Natural killer cell (primary cell): Measurements from ENCODE around the gene MMP2. TPM values are rescaled to one million over a fixed set of nuclear protein-coding genes. Genes with fewer than 3 reads are reported as not detected.

Experiments used
- ATAC-seq, 3 donors: fragments of 150-1000 bp in 2 of 3; fragments of 200-7000 bp in 1 of 3; cut with Tn5 transposase; 1 replicate in 1 of 3; 2 replicates in 2 of 3; pipeline ENCODE4 v1.10.0; 2021; ENCODE audit warnings: mild to moderate bottlenecking in 2 of 3, moderate library complexity in 2 of 3
- DNase-seq, 2 donors: peaks; one replicate each; pipeline versions ENCODE4 v3.0.0 to v3.0.0-alpha.2; 2013 to 2021; ENCODE audit warnings: mixed read lengths in 1 of 2
- H3K27ac ChIP-seq: one replicate; pipeline ENCODE4 v1.5.1; 2013; ENCODE audit warnings: mild to moderate bottlenecking, low read length
- H3K27me3 ChIP-seq: one replicate; pipeline ENCODE4 v1.6.1; 2013; ENCODE audit warnings: low read length; ENCODE audit not compliant: control insufficient read depth, insufficient read depth
- H3K36me3 ChIP-seq: one replicate; pipeline ENCODE4 v1.6.1; 2013; ENCODE audit warnings: low read length; ENCODE audit not compliant: control insufficient read depth, insufficient read depth
- H3K4me1 ChIP-seq: one replicate; pipeline ENCODE4 v1.6.1; 2013; ENCODE audit warnings: low read length; ENCODE audit not compliant: control insufficient read depth, insufficient read depth
- H3K4me3 ChIP-seq: one replicate; pipeline ENCODE4 v1.5.1; 2013; ENCODE audit warnings: low read length
- H3K9me3 ChIP-seq: one replicate; pipeline ENCODE4 v1.6.1; 2013; ENCODE audit warnings: low read length; ENCODE audit not compliant: control insufficient read depth, insufficient read depth
- H3K27ac Mint-ChIP-seq, 2 donors: one replicate each; pipeline ENCODE4 v1.8.0; 2022; ENCODE audit warnings: mild to moderate bottlenecking in 2 of 2, mixed read lengths in 2 of 2, moderate library complexity in 1 of 2
- H3K27me3 Mint-ChIP-seq, 2 donors: one replicate each; pipeline ENCODE4 v1.8.0; 2022; ENCODE audit warnings: low read depth in 2 of 2, mixed read lengths in 2 of 2
- H3K36me3 Mint-ChIP-seq: one replicate; pipeline ENCODE4 v1.8.0; 2022; ENCODE audit warnings: mixed read lengths
- H3K4me1 Mint-ChIP-seq, 2 donors: one replicate each; pipeline ENCODE4 v1.8.0; 2022; ENCODE audit warnings: mixed read lengths in 2 of 2
- H3K4me3 Mint-ChIP-seq: one replicate; pipeline ENCODE4 v1.8.0; 2022; ENCODE audit warnings: mild to moderate bottlenecking, moderate library complexity, mixed read lengths
- H3K9me3 Mint-ChIP-seq, 2 donors: one replicate each; pipeline ENCODE4 v1.8.0; 2022; ENCODE audit warnings: mixed read lengths in 2 of 2
- WGBS: methylation state at CpG from one replicate; pipeline ENCODE4 v1.1.7; 2013; ENCODE audit warnings: missing lambda C conversion rate; ENCODE audit not compliant: insufficient coverage; 5-methylcytosine and 5-hydroxymethylcytosine counted together
- intact Hi-C: fragments of 100-400 bp; cut with micrococcal nuclease; formaldehyde crosslinking; loops from one replicate; pipeline ENCODE4 v1.14.2; 2022
- total RNA-seq, 4 donors: library from RNA; stranded (reverse); fragments of 120-200 nt in 1 of 4; gene quantifications; one replicate each; pipeline versions ENCODE4 v1.2.3 to v1.2.4, GENCODE V29; 2013 to 2022
- TF ChIP-seq, protein P1 (sequence below): fragments of 200-600 bp; IDR thresholded peaks from one replicate; pipeline ENCODE4 v1.8.0; 2022; ENCODE audit warnings: antibody characterized with exemption

The MMP2 gene
- total RNA-seq, 3 donors from 2014 or later (not counting 1 experiment from before 2014, with no cell fraction given): not detected

DNA sequence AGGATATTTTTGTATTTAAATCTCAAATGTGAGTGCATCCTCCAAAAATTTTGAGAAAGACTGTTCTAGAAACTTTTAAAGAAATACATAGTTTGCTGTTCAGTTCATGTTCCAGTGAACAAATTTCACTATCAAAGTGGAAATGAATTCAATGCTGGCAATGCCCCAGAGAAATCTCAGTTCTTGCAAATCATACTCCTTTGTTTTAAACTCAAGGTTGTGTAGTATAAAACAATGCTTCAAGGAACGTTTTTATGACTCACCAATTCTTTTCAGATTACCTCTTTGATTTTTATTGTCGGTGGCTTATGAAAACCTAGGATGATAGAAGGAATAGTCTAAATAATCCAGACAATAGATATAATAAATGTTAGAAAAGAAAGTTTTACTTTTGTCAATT, 47.4 kb downstream of the MMP2 start:
- Mint-ChIP-seq H3K9me3 (peaks cover 0 to 2% of the 10 kb centered on the region in 2 donors), H3K4me3 (no peak overlapping the region), H3K27ac (no peak overlapping the region), H3K4me1 (no peaks in the 10 kb centered on the region), H3K36me3 (peaks cover 7% of the 10 kb centered on the region), H3K27me3 (peaks cover 0 to 2% of the 10 kb centered on the region in 2 donors)
- Histone ChIP-seq H3K4me1 (no peaks in the 10 kb centered on the region), H3K27ac (no peak overlapping the region), H3K36me3 (no peaks in the 10 kb centered on the region), H3K27me3 (no peaks in the 10 kb centered on the region), H3K9me3 (no peaks in the 10 kb centered on the region), H3K4me3 (no peak overlapping the region)
- intact Hi-C loops: no loop called here
- DNase-seq: no peak
- TF ChIP-seq, protein P1, sequence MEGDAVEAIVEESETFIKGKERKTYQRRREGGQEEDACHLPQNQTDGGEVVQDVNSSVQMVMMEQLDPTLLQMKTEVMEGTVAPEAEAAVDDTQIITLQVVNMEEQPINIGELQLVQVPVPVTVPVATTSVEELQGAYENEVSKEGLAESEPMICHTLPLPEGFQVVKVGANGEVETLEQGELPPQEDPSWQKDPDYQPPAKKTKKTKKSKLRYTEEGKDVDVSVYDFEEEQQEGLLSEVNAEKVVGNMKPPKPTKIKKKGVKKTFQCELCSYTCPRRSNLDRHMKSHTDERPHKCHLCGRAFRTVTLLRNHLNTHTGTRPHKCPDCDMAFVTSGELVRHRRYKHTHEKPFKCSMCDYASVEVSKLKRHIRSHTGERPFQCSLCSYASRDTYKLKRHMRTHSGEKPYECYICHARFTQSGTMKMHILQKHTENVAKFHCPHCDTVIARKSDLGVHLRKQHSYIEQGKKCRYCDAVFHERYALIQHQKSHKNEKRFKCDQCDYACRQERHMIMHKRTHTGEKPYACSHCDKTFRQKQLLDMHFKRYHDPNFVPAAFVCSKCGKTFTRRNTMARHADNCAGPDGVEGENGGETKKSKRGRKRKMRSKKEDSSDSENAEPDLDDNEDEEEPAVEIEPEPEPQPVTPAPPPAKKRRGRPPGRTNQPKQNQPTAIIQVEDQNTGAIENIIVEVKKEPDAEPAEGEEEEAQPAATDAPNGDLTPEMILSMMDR: no peak
- ATAC-seq: no peak
- no CpG with 5 or more reads among the region's 2 CpGs for WGBS

DNA sequence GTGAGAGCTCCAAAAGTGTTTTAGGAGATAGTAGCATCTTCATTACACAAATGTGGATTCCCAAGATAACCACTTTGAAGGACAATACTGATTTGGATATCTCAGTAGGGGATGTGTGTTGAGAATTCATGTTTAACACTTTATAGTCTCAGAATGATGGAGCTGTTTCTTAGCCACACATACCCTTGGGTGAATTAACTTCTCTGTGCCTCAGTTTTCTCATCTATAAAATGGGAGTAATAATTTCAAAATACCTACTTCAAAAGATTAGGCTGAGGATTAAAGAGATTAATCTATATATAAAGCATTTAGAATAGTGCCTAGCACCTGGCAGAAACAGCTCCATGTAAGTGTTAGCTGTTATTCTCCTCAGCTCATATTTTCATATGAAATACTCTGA, 48.9 kb downstream of the MMP2 start:
- Histone ChIP-seq H3K27ac (no peak overlapping the region), H3K36me3 (no peaks in the 10 kb centered on the region), H3K4me3 (no peak overlapping the region), H3K9me3 (no peaks in the 10 kb centered on the region), H3K4me1 (no peaks in the 10 kb centered on the region), H3K27me3 (no peaks in the 10 kb centered on the region)
- peaks cover 0 to 2% of the 10 kb centered on the region in 2 donors for H3K27me3 Mint-ChIP-seq
- H3K4me1 Mint-ChIP-seq: no peaks in the 10 kb centered on the region
- H3K36me3 Mint-ChIP-seq: no peaks in the 10 kb centered on the region
- DNase-seq (no peak), ATAC-seq (no peak)
- no peak overlapping the region for H3K27ac Mint-ChIP-seq
- TF ChIP-seq, protein P1: no peak
- no peak overlapping the region for H3K4me3 Mint-ChIP-seq
- intact Hi-C loops: no loop called here
- no peaks in the 10 kb centered on the region for H3K9me3 Mint-ChIP-seq

DNA sequence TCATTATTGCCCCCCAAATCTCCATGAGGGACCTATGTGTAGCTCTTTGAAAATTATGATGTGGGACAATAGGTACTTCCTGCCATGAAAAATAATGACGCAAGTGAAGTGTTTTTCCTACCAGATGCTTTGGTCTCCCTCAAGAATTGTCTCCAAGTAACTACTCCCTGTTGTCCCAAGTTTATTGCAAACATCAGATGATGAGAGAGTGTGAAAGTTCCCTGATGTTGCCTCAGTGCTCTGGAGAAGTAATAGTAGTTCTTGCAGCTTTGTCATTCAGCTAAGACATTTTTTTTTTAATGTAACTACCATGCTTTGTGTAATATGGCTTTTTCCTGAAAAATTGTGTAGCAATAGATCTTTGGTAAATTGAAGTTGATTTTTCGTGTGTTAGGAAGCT, 50.0 kb downstream of the MMP2 start:
- Mint-ChIP-seq H3K27me3 (peaks cover 0 to 2% of the 10 kb centered on the region in 2 donors), H3K4me1 (no peaks in the 10 kb centered on the region), H3K9me3 (no peaks in the 10 kb centered on the region), H3K4me3 (no peak overlapping the region), H3K36me3 (no peaks in the 10 kb centered on the region), H3K27ac (no peak overlapping the region)
- Histone ChIP-seq H3K27me3 (no peaks in the 10 kb centered on the region), H3K4me3 (no peak overlapping the region), H3K9me3 (no peaks in the 10 kb centered on the region), H3K27ac (no peak overlapping the region), H3K4me1 (no peaks in the 10 kb centered on the region), H3K36me3 (no peaks in the 10 kb centered on the region)
- TF ChIP-seq, protein P1: no peak
- no peak for ATAC-seq
- intact Hi-C loops: no loop called here
- WGBS: 89% methylated on average over 1 of the region's 2 CpGs
- no peak for DNase-seq

DNA sequence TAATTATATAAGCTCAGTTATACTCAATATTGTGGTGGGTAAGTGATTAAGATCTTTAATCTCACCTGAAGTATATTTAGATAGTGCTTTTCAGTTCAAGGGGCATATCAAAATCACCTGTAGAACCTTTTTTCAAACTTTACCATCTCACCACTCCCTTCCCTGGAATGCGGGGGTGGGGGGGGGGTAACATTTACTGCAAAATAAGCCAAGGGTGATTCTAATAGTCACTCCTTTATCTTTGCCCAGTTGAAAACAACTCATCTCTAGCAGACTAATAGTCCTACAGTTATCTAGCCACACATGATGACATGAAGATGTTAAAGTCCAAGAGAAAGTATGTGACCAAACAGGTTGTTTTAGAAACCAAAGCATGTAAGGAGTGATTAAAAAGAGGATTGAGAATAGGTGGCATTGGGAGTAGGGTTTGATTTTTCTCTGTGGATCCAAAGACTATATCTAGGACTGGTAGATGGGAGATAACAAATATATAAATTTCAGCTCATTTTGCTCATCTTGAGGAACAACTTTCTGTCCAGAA, 51.4 kb downstream of the MMP2 start:
- Histone ChIP-seq H3K27ac (no peak overlapping the region), H3K36me3 (no peaks in the 10 kb centered on the region), H3K4me3 (no peak overlapping the region), H3K9me3 (no peaks in the 10 kb centered on the region), H3K4me1 (no peaks in the 10 kb centered on the region), H3K27me3 (no peaks in the 10 kb centered on the region)
- no peaks in the 10 kb centered on the region for H3K9me3 Mint-ChIP-seq
- H3K27ac Mint-ChIP-seq: no peak overlapping the region
- intact Hi-C loops: no loop called here
- H3K27me3 Mint-ChIP-seq: peaks cover 0 to 2% of the 10 kb centered on the region in 2 donors
- DNase-seq: no peak
- no CpG with 5 or more reads among the region's 1 CpG for WGBS
- H3K4me1 Mint-ChIP-seq: no peaks in the 10 kb centered on the region
- H3K4me3 Mint-ChIP-seq: no peak overlapping the region
- TF ChIP-seq, protein P1: no peak
- ATAC-seq: no peak
- no peaks in the 10 kb centered on the region for H3K36me3 Mint-ChIP-seq
